Measurements from ENCODE around the gene FAM107B.

The FAM107B gene

DNA sequence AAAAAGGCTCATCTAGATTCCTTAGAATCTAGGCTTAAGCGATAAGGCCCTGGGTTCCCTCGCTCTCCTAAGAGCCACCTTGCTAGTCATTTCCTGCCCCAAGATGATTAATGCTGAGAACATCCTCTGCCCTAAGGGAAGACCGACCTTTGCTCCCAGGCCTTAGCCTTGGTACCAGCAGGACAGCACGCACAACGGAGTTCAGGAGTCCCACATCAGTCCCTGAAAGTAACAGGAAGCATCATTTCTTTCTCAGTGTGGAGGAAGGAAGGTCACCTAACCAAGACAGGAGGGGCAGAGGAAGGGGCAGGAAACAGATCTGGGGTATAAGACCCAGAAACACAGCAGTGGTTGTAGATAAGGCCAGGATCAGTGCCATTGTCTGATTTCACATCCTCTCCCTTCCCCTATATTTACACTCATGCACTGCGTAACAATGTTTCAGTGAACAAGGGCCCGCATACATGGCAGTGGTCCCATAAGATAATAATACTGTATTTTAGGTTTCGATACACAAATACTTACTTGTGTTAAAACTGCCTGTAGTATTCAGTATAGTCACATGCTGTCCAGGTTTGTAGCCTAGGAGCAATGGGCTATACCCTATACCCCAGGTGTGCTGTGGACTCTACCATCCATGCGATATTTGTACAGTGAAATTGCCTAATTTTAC lies 8.1 kb upstream of the FAM107B start:
- Mint-ChIP-seq H3K27ac (no peak overlapping the region), H3K9me3 (peaks cover 3% of the 10 kb centered on the region), H3K36me3 (ENCODE audit: low read depth) (no peaks in the 10 kb centered on the region), H3K27me3 (ENCODE audit: low read depth) (peaks cover 1% of the 10 kb centered on the region), H3K4me3 (no peak overlapping the region), H3K4me1 (no peaks in the 10 kb centered on the region)
- TF ChIP-seq, protein P1, sequence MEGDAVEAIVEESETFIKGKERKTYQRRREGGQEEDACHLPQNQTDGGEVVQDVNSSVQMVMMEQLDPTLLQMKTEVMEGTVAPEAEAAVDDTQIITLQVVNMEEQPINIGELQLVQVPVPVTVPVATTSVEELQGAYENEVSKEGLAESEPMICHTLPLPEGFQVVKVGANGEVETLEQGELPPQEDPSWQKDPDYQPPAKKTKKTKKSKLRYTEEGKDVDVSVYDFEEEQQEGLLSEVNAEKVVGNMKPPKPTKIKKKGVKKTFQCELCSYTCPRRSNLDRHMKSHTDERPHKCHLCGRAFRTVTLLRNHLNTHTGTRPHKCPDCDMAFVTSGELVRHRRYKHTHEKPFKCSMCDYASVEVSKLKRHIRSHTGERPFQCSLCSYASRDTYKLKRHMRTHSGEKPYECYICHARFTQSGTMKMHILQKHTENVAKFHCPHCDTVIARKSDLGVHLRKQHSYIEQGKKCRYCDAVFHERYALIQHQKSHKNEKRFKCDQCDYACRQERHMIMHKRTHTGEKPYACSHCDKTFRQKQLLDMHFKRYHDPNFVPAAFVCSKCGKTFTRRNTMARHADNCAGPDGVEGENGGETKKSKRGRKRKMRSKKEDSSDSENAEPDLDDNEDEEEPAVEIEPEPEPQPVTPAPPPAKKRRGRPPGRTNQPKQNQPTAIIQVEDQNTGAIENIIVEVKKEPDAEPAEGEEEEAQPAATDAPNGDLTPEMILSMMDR (IDR thresholded peaks at IDR 0.05; ENCODE audit: unreplicated experiment in 3 of 3), result no peak

DNA sequence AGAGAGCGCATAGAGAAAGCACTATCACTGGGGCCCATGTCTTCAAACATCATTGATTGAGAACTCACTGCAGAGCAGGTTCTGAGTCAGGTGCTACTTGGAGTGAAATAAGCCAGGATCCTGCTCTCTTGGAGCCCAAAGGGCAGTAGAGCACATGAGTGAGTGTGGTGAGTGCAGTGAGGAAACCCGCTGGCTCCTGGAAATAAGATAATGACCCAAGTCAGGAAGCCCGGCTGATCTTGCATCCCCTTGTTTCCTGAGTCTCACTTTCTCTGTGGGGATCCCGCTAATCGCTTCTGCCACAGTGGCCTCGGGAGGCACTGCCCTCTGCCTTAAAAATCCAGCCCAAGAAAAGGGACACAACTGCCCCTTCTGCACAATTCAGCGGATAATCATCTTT lies 7.1 kb upstream of the FAM107B start:
- no peak overlapping the region for H3K27ac Mint-ChIP-seq
- H3K4me1 Mint-ChIP-seq, result no peaks in the 10 kb centered on the region
- TF ChIP-seq, protein P1 (IDR thresholded peaks at IDR 0.05; ENCODE audit: unreplicated experiment in 3 of 3), result no peak
- H3K4me3 Mint-ChIP-seq, result no peak overlapping the region
- no peaks in the 10 kb centered on the region for H3K27me3 Mint-ChIP-seq (ENCODE audit: low read depth)
- H3K9me3 Mint-ChIP-seq, result peaks cover 3% of the 10 kb centered on the region
- H3K36me3 Mint-ChIP-seq (ENCODE audit: low read depth), result no peaks in the 10 kb centered on the region

DNA sequence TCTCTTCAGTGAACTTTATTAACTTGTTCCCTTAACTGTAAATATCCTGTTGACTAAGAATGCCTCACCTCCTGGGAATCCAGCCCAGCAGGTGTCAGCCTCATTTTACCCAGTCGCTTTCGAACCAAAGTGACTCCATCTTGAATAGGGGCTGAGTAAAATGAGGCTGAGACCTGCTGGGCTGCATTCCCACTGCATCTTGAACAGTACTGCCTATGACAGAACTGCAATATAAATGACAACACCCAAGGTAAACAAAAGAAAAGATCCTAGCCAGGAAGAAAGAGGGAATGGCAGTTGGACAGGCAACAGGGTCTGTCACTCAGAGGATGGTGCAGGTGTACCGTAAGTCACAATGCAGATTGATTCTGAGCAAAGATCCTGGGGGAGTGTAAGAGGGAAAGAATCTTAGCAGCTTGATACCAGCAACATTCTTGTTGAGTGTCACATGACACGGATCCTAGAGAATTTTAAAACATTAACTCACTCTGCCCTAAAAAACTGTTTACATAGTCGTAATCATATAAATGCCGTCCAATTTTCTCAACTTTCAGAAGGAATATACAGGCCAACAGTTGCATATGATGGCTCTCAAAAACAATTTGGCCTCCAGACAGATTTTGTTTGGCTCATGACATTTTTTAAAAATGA lies 4.4 kb upstream of the FAM107B start:
- H3K36me3 Mint-ChIP-seq (ENCODE audit: low read depth), result no peaks in the 10 kb centered on the region
- no peaks in the 10 kb centered on the region for H3K27me3 Mint-ChIP-seq (ENCODE audit: low read depth)
- H3K4me1 Mint-ChIP-seq, result no peaks in the 10 kb centered on the region
- H3K9me3 Mint-ChIP-seq, result no peaks in the 10 kb centered on the region
- TF ChIP-seq, protein P1 (IDR thresholded peaks at IDR 0.05; ENCODE audit: unreplicated experiment in 3 of 3), result no peak
- H3K27ac Mint-ChIP-seq, result peak overlapping the region in 1 of 3 experiments; percentile 0
- no peak overlapping the region for H3K4me3 Mint-ChIP-seq

DNA sequence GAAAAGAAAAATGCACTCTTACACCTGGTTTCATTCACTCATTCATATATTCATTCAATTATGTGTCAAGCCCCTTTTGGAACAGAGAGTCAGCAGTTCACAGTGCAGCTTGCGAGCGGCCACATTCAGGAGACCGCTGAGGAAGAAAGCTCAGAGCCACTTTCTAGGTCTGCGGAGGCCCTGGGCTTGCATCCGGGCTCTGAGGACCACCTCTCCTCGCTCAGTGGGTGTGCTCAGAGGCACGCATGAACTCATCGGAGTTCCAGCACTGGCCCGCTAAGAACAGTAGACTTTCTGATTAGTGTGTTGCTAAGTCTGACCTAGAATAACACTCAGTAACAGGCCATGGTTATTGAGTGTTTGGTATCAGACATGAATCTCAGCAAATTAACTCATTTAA lies 1.8 kb upstream of the FAM107B start:
- Mint-ChIP-seq H3K27me3 (ENCODE audit: low read depth) (peaks cover 3% of the 10 kb centered on the region), H3K4me3 (no peak overlapping the region), H3K36me3 (ENCODE audit: low read depth) (no peaks in the 10 kb centered on the region), H3K9me3 (no peaks in the 10 kb centered on the region), H3K4me1 (no peaks in the 10 kb centered on the region), H3K27ac (no peak overlapping the region)
- TF ChIP-seq, protein P1 (IDR thresholded peaks at IDR 0.05; ENCODE audit: unreplicated experiment in 3 of 3), result no peak

DNA sequence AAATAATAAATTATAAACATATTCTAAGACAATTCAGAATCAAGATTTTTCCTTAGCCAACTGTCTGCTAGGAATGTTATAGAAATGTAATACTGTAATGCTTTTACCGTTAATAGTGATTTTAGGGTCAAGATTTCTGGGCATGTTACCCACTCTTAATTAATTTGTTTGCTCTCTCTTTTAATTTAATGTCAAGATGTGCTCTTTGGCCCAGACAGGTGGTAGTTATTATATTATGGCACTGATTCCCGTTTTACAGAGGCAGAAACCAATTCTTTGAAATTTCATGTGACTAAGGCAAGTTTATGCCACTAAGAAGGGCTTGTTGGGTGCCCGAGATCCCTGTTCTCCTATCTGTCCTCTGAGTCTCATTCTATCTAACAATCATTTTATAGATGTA lies 959 bp upstream of the FAM107B start:
- H3K4me1 Mint-ChIP-seq, result no peaks in the 10 kb centered on the region
- H3K9me3 Mint-ChIP-seq, result no peaks in the 10 kb centered on the region
- TF ChIP-seq, protein P1 (IDR thresholded peaks at IDR 0.05; ENCODE audit: unreplicated experiment in 3 of 3), result no peak
- H3K4me3 Mint-ChIP-seq, result no peak overlapping the region
- H3K36me3 Mint-ChIP-seq (ENCODE audit: low read depth), result no peaks in the 10 kb centered on the region
- H3K27ac Mint-ChIP-seq, result no peak overlapping the region
- peaks cover 3% of the 10 kb centered on the region for H3K27me3 Mint-ChIP-seq (ENCODE audit: low read depth)

DNA sequence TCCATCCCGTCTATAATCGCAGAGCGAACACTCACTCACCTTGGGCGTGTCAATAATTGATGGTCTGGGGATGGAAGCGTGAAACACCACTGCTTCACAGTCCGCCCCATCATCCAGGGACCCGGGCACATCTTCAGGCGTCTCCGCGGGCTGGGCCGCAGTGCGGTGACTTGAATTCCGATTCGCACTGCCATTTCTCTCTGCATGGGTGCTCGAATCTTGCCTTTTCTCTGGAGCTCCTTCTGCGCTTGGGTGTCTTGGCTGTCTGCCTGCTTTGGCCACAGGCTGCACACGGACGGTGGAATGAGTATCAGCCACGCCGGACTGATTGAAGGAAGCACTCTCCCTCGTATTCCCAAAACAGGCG lies 500 bp downstream of the FAM107B start:
- H3K27ac Mint-ChIP-seq, result no peak overlapping the region

More for the DNA sequence above, 500 bp downstream of the FAM107B start:
- TF ChIP-seq, protein P1 (IDR thresholded peaks at IDR 0.05; ENCODE audit: unreplicated experiment in 3 of 3), result no peak
- H3K9me3 Mint-ChIP-seq, result no peaks in the 10 kb centered on the region
- no peaks in the 10 kb centered on the region for H3K4me1 Mint-ChIP-seq
- H3K27me3 Mint-ChIP-seq (ENCODE audit: low read depth), result peaks cover 7% of the 10 kb centered on the region
- no peaks in the 10 kb centered on the region for H3K36me3 Mint-ChIP-seq (ENCODE audit: low read depth)
- H3K4me3 Mint-ChIP-seq, result no peak overlapping the region

Data from nephron (organoid).